Activated naive CD8-positive, alpha-beta T cell treated with anti-CD3 and anti-CD28 coated beads for 36 hours (primary cell): Measurements from ENCODE around the gene TACO1. TPM values are rescaled to one million over a fixed set of nuclear protein-coding genes. Genes with fewer than 3 reads are reported as not detected.
A peak's percentile ranks its signal among the peaks of the same experiment; 100 is the strongest.

Source experiments
- DNase-seq: peaks from one replicate; pipeline ENCODE4 v3.0.0; 2021
- H3K27ac Mint-ChIP-seq: one replicate; pipeline ENCODE4 v1.8.0; 2022; ENCODE audit warnings: mild to moderate bottlenecking, moderate library complexity, mixed read lengths
- H3K27me3 Mint-ChIP-seq: one replicate; pipeline ENCODE4 v1.8.0; 2022; ENCODE audit warnings: mild to moderate bottlenecking, mixed read lengths
- H3K36me3 Mint-ChIP-seq: one replicate; pipeline ENCODE4 v1.8.0; 2021; ENCODE audit warnings: mild to moderate bottlenecking, mixed read lengths
- H3K4me1 Mint-ChIP-seq: one replicate; pipeline ENCODE4 v1.8.0; 2021; ENCODE audit warnings: mixed read lengths
- H3K4me3 Mint-ChIP-seq: one replicate; pipeline ENCODE4 v1.8.0; 2022; ENCODE audit warnings: mild to moderate bottlenecking, moderate library complexity, mixed read lengths
- H3K9me3 Mint-ChIP-seq: one replicate; pipeline ENCODE4 v1.8.0; 2022; ENCODE audit warnings: mixed read lengths
- total RNA-seq, 2 experiments: library from RNA; stranded (reverse); gene quantifications; one replicate each; pipeline ENCODE4 v1.2.3, GENCODE V29; 2021

The TACO1 gene
- total RNA-seq, 2 experiments from 2014 or later: 38.3 to 39.6 TPM

- H3K4me1 Mint-ChIP-seq: peaks cover 43% of the 10 kb centered on the region
- H3K4me3 Mint-ChIP-seq: peak overlapping the region; percentile 98
- H3K27ac Mint-ChIP-seq: peak overlapping the region; percentile 92
- no peaks in the 10 kb centered on the region for H3K9me3 Mint-ChIP-seq
- DNase-seq: peak; percentile 69
- H3K27me3 Mint-ChIP-seq: no peaks in the 10 kb centered on the region
- H3K36me3 Mint-ChIP-seq: no peaks in the 10 kb centered on the region
These were observed 22.1 kb downstream of the TACO1 start for GRCh38 chr17:63622574-63623390.

GRCh38 chr17:63623786-63624530, 23.3 kb downstream of the TACO1 start:
- Mint-ChIP-seq H3K4me1 (peaks cover 43% of the 10 kb centered on the region), H3K9me3 (no peaks in the 10 kb centered on the region), H3K36me3 (no peaks in the 10 kb centered on the region), H3K27me3 (no peaks in the 10 kb centered on the region), H3K4me3 (peak overlapping the region; percentile 98), H3K27ac (no peak overlapping the region)
- no peak for DNase-seq

- Mint-ChIP-seq H3K27ac (no peak overlapping the region), H3K4me1 (peaks cover 46% of the 10 kb centered on the region), H3K27me3 (no peaks in the 10 kb centered on the region), H3K4me3 (peak overlapping the region; percentile 48), H3K36me3 (no peaks in the 10 kb centered on the region), H3K9me3 (no peaks in the 10 kb centered on the region)
- no peak for DNase-seq
These were observed 23.8 kb downstream of the TACO1 start for GRCh38 chr17:63624531-63624880.

GRCh38 chr17:63626551-63627180, 26.0 kb downstream of the TACO1 start:
- Mint-ChIP-seq H3K4me3 (no peak overlapping the region), H3K9me3 (no peaks in the 10 kb centered on the region), H3K4me1 (peaks cover 48% of the 10 kb centered on the region), H3K27me3 (no peaks in the 10 kb centered on the region), H3K27ac (no peak overlapping the region), H3K36me3 (no peaks in the 10 kb centered on the region)
- no peak for DNase-seq

- no peaks in the 10 kb centered on the region for H3K36me3 Mint-ChIP-seq
- no peak for DNase-seq
- no peak overlapping the region for H3K27ac Mint-ChIP-seq
- H3K4me1 Mint-ChIP-seq: peaks cover 42% of the 10 kb centered on the region
- no peak overlapping the region for H3K4me3 Mint-ChIP-seq
- no peaks in the 10 kb centered on the region for H3K27me3 Mint-ChIP-seq
- no peaks in the 10 kb centered on the region for H3K9me3 Mint-ChIP-seq
These were observed 28.9 kb downstream of the TACO1 start for GRCh38 chr17:63629627-63630026.

GRCh38 chr17:63631062-63631461, 30.4 kb downstream of the TACO1 start:
- Mint-ChIP-seq H3K36me3 (no peaks in the 10 kb centered on the region), H3K27me3 (no peaks in the 10 kb centered on the region), H3K9me3 (no peaks in the 10 kb centered on the region), H3K4me3 (no peak overlapping the region), H3K27ac (no peak overlapping the region), H3K4me1 (peaks cover 30% of the 10 kb centered on the region)
- no peak for DNase-seq

- H3K9me3 Mint-ChIP-seq: no peaks in the 10 kb centered on the region
- no peak overlapping the region for H3K27ac Mint-ChIP-seq
- H3K36me3 Mint-ChIP-seq: peaks cover 4% of the 10 kb centered on the region
- H3K4me1 Mint-ChIP-seq: peaks cover 26% of the 10 kb centered on the region
- H3K4me3 Mint-ChIP-seq: no peak overlapping the region
- no peak for DNase-seq
- H3K27me3 Mint-ChIP-seq: no peaks in the 10 kb centered on the region
These were observed 30.9 kb downstream of the TACO1 start for GRCh38 chr17:63631626-63632025.

GRCh38 chr17:63633742-63634141, 33.0 kb downstream of the TACO1 start:
- Mint-ChIP-seq H3K27ac (no peak overlapping the region), H3K4me1 (peaks cover 24% of the 10 kb centered on the region), H3K27me3 (no peaks in the 10 kb centered on the region), H3K9me3 (no peaks in the 10 kb centered on the region), H3K4me3 (no peak overlapping the region), H3K36me3 (peaks cover 6% of the 10 kb centered on the region)
- no peak for DNase-seq

- no peaks in the 10 kb centered on the region for H3K9me3 Mint-ChIP-seq
- no peak overlapping the region for H3K27ac Mint-ChIP-seq
- no peak for DNase-seq
- peaks cover 28% of the 10 kb centered on the region for H3K4me1 Mint-ChIP-seq
- no peak overlapping the region for H3K4me3 Mint-ChIP-seq
- H3K27me3 Mint-ChIP-seq: no peaks in the 10 kb centered on the region
- H3K36me3 Mint-ChIP-seq: peaks cover 6% of the 10 kb centered on the region
These were observed 33.5 kb downstream of the TACO1 start for GRCh38 chr17:63634163-63634562.

- Mint-ChIP-seq H3K9me3 (no peaks in the 10 kb centered on the region), H3K4me1 (peaks cover 28% of the 10 kb centered on the region), H3K36me3 (peaks cover 6% of the 10 kb centered on the region), H3K4me3 (no peak overlapping the region), H3K27me3 (no peaks in the 10 kb centered on the region), H3K27ac (no peak overlapping the region)
- DNase-seq: no peak
These were observed 34.1 kb downstream of the TACO1 start for GRCh38 chr17:63634816-63635215.

GRCh38 chr17:63635290-63635689, 34.6 kb downstream of the TACO1 start:
- Mint-ChIP-seq H3K27me3 (no peaks in the 10 kb centered on the region), H3K4me1 (peaks cover 29% of the 10 kb centered on the region), H3K9me3 (no peaks in the 10 kb centered on the region), H3K4me3 (no peak overlapping the region), H3K27ac (no peak overlapping the region), H3K36me3 (peaks cover 6% of the 10 kb centered on the region)
- DNase-seq: no peak

- no peaks in the 10 kb centered on the region for H3K9me3 Mint-ChIP-seq
- DNase-seq: no peak
- peaks cover 28% of the 10 kb centered on the region for H3K4me1 Mint-ChIP-seq
- no peak overlapping the region for H3K27ac Mint-ChIP-seq
- H3K36me3 Mint-ChIP-seq: peaks cover 6% of the 10 kb centered on the region
- H3K4me3 Mint-ChIP-seq: no peak overlapping the region
- H3K27me3 Mint-ChIP-seq: no peaks in the 10 kb centered on the region
These were observed 35.1 kb downstream of the TACO1 start for GRCh38 chr17:63635787-63636186.

- DNase-seq: no peak
- no peaks in the 10 kb centered on the region for H3K27me3 Mint-ChIP-seq
- H3K36me3 Mint-ChIP-seq: peaks cover 6% of the 10 kb centered on the region
- H3K9me3 Mint-ChIP-seq: no peaks in the 10 kb centered on the region
- H3K4me1 Mint-ChIP-seq: peaks cover 16% of the 10 kb centered on the region
- peak overlapping the region; percentile 25 for H3K27ac Mint-ChIP-seq
- H3K4me3 Mint-ChIP-seq: no peak overlapping the region
These were observed 38.4 kb downstream of the TACO1 start for GRCh38 chr17:63639125-63639524.

- DNase-seq: no peak
- H3K27ac Mint-ChIP-seq: no peak overlapping the region
- no peaks in the 10 kb centered on the region for H3K27me3 Mint-ChIP-seq
- no peak overlapping the region for H3K4me3 Mint-ChIP-seq
- no peaks in the 10 kb centered on the region for H3K9me3 Mint-ChIP-seq
- peaks cover 6% of the 10 kb centered on the region for H3K36me3 Mint-ChIP-seq
- peaks cover 13% of the 10 kb centered on the region for H3K4me1 Mint-ChIP-seq
These were observed 39.3 kb downstream of the TACO1 start for GRCh38 chr17:63640038-63640437.

GRCh38 chr17:63641692-63642448, 41.2 kb downstream of the TACO1 start:
- DNase-seq: no peak
- no peaks in the 10 kb centered on the region for H3K9me3 Mint-ChIP-seq
- no peaks in the 10 kb centered on the region for H3K36me3 Mint-ChIP-seq
- no peaks in the 10 kb centered on the region for H3K27me3 Mint-ChIP-seq
- H3K4me1 Mint-ChIP-seq: peaks cover 23% of the 10 kb centered on the region
- no peak overlapping the region for H3K27ac Mint-ChIP-seq
- H3K4me3 Mint-ChIP-seq: no peak overlapping the region
